GM18951 (cell line): ENCODE results near the gene SLC35G3.

Experiments
- POLR2A ChIP-seq: IDR thresholded peaks from 4 replicates; pipeline ENCODE4 v1.6.1; 2011; ENCODE audit warnings: mild to moderate bottlenecking; ENCODE audit not compliant: insufficient read length, insufficient read depth; ENCODE audit errors: extremely low read depth
- in situ Hi-C: fragments of 300-500 bp; cut with MboI; formaldehyde crosslinking; loops from one replicate; pipeline ENCODE4 v1.12.0; 2022; ENCODE audit warnings: low sequenced_read_pairs, mixed read lengths, inconsistent platforms; ENCODE audit not compliant: unreplicated experiment

Gene SLC35G3

DNA sequence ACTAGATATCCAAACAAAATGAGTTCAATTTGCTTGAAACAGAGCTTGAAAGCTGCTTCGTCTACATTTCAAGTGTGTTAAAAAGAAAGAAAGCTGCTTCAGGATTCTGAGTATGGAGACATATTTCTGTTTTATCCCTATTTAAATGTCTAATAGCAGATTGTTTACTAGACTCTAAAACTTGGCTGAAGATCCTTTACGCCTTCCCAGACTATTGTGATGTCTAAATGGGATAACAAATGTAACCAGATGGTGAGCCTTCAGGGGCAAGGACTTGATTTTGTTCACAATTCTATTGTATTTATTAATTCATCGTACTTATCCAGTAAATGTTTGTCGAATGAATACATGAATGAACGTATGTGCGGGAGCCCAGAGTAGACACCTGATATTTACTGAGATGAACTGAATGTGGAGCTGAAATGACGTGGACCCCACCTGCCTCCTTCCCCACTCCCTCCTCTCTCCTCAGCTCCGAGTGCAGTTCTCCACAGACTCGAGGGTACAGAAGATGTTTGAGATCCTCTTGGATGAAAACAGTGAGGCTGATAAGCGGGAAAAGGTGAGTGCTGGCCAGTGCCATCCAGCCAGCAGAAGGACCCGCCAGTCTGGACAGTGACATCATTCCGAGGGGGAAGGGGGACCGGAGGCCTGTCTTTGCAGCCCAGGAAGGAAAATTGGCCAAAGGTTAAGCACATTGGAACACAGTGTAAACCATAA lies 41.6 kb downstream of the SLC35G3 start:
- no peak for TF ChIP-seq POLR2A
- in situ Hi-C loops = loop anchor here (25.0 kb wide), 1 partner anchor 585 kb away; the partner anchor contains the start of gene RASL10B

DNA sequence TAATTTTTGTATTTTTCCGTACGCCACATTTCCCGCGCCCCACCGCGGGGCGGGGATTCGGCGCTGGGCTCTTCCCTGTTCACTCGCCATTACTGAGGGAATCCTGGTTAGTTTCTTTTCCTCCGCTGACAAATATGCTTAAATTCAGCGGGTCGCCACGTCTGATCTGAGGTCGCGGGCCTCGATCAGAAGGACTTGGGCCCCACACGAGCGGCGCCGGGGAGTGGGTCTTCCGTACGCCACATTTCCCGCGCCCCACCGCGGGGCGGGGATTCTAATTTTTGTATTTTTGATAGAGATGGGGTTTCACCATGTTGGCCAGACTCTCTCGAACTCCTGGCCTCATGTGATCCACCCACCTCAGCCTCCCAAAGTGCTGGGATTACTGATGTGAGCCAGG lies 43.1 kb downstream of the SLC35G3 start:
- in situ Hi-C loops = loop anchor here (25.0 kb wide), 1 partner anchor 586 kb away; the partner anchor contains the start of gene RASL10B

DNA sequence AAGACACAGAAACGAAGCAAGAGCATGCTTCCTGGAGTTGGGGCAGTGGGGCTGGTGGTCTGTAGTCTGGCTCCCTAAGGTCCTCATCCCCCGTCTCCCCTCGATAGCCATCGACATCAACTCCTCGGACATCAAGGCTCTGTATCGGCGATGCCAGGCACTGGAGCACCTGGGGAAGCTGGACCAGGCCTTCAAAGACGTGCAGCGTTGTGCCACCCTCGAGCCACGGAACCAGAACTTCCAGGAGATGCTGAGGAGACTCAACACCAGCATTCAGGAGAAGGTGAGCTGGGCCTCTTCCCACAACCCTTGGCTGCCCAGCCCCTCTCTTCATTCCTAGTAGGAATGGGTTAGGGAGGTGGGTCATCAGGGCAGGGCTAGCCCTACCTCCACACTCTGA lies 44.3 kb downstream of the SLC35G3 start:
- in situ Hi-C loops = loop anchor here (25.0 kb wide), 1 partner anchor 587 kb away; the partner anchor contains the start of gene RASL10B
- no peak for TF ChIP-seq POLR2A

DNA sequence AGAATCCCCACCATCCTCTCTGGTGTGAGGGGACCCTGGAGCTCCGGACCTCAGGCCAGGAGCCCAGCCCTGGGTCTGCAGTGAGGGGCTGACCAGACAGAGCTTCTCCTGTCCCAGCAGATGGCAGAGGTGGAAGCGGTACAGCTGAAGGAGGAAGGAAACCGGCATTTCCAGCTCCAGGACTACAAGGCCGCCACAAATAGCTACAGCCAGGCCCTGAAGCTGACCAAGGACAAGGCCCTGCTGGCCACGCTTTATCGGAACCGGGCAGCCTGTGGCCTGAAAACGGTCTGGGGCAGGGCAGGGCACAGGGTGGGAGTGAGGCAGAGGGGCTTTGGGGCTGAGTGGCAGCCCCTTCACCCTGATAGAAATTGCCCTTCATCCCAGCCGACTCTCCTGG lies 46.0 kb downstream of the SLC35G3 start:
- TF ChIP-seq POLR2A = no peak
- in situ Hi-C loops = no loop called here

DNA sequence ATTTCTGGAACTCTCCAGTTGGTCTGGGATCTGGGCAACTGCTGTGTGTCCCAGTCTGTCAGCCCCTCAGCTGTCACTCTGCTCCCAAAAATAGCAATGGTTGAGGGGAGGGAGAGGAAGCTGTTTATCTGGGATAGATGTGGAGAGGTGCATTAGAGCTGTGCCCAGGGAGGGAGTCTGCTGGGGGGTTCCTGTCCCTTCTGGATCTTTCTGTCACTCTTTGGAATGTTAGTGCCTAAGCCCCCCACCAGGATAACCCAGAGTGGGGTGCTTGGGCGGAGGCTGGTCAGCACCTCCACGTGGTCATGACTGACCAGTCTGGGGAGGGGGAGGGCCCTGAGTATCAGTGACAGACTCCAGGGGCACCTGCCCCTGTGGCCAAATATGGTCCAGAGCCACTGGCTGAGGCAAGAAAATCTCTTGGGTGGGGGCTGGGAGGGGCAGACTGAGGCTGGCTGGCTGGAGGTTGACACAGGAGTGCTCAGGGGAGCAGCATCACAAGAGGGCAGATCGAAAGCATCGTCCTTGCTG lies 46.8 kb downstream of the SLC35G3 start, which contains the start of gene UNC45B:
Gene UNC45B, plus strand, starts transcription at position 443 of the 531 bp plus-strand sequence. CDS start 447 bp downstream, outside the sequence.
- TF ChIP-seq POLR2A = no peak
- in situ Hi-C loops = no loop called here

DNA sequence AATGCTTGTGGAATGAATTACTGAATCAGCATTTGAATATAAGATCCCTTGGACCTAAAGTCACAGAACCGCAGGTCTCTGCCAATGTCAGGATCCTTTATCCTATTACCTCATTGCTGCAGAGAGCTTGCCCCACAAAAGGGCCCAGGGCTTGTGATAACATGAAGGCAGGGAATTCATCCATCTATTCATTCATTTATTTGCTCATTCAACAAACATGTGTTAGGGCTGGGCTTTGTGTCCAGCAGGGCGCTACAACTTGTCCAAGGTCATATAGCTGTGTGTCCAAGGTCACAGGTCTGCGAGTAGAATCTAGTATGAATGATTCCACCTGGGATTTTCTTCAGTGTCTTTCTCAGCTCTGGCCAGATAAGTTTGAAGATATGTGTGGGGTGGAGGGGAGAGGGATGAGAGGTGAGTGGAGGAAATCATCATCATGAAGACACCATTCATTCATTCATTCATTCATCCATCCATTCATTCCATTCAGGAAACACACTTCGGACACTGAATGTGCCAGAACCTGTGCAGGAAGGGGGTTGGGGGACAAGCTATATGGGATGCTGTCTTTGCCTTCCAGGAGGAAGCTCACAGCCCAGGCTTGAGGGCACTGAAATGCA lies 47.9 kb downstream of the SLC35G3 start:
- TF ChIP-seq POLR2A = no peak
- in situ Hi-C loops = no loop called here

DNA sequence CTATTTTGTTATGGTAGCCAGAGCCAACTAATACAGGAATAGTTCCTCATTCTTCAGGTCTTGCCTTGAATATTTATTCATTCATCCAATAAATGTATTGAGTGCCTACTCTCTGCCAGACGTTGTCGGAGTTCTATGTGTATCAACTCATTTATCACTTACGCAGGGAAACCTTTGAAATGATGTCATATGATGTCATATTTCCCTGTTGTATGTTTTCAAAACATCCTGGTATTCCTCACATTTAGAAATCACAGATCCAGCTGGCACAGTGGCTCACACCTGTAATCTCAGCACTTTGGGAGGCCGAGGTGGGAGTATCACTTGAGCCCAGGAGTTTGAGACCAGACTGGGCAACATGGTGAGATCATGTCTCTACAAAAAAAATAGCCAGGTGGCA lies 49.4 kb downstream of the SLC35G3 start:
- no peak for TF ChIP-seq POLR2A
- in situ Hi-C loops = no loop called here
